T-helper 9 cell (primary cell): Measurements from ENCODE around the gene OR2G2.

ENCODE experiments used
- DNase-seq: peaks from one replicate; pipeline ENCODE4 v3.0.0-alpha.2; 2020
- total RNA-seq, 2 donors: gene quantifications; one replicate each; lab custom pipeline; 2026; lab: John Stamatoyannopoulos, UW

OR2G2 gene, protein sequence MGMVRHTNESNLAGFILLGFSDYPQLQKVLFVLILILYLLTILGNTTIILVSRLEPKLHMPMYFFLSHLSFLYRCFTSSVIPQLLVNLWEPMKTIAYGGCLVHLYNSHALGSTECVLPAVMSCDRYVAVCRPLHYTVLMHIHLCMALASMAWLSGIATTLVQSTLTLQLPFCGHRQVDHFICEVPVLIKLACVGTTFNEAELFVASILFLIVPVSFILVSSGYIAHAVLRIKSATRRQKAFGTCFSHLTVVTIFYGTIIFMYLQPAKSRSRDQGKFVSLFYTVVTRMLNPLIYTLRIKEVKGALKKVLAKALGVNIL
- 0 reads per million in 2 donors for total RNA-seq

DNA sequence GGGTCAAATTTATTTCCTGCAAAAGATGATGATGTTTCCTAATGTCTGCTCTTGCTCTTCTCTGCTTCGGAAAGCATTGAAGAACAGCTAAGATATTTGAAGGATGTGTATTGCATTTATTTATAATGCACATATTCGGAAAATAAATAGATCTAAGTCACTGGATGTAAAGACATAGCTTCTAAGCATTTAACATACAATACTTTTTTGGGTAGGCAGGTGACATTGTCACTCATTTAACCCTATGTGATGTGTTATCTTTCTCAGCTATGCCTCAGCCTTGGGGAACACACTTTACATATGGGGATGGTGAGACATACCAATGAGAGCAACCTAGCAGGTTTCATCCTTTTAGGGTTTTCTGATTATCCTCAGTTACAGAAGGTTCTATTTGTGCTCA lies at the start of gene OR2G2:
Gene OR2G2, plus strand, starts transcription at position 301 of the 400 bp plus-strand sequence. Its CDS starts 0 bp downstream, at position 301.
- no peak for DNase-seq

DNA sequence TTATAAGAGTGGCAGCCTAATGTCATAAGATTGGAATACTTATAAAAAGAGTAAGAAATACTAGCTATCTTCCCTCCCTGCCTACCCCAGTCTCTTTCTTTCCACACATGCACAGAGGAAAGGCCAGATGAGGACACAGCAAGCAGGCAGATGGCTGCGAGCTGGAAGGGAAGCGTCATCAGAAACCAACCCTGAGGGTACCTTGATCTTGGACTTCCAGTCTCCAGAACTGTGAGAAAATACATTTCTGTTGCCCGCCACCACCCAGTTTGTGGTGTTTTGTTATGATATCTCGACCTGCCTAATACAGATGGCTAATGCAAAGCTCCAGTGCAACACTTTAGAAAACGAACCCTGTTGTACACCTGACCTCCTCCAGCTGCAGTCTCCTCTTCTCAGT lies 49.6 kb upstream of the OR2G2 start:
- no peak for DNase-seq

DNA sequence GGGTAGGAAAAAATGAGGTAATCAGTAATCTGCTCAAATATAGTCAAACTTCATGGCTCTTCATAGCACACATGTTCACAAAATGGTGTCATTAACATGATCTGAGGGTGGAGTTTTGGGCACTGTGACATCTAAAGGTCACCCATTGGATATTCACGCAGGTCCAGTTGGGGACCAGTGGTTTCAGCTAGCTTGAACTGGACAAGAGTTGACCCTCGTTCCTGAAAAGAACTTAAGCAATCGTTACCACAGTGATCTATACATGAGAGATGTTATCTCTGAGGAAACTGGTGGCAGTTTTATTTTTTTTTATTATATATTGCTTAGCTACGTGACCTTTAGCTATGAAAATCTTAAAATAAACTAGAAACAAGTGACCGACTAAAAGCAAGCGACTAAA lies 48.9 kb upstream of the OR2G2 start:
- DNase-seq, result no peak

DNA sequence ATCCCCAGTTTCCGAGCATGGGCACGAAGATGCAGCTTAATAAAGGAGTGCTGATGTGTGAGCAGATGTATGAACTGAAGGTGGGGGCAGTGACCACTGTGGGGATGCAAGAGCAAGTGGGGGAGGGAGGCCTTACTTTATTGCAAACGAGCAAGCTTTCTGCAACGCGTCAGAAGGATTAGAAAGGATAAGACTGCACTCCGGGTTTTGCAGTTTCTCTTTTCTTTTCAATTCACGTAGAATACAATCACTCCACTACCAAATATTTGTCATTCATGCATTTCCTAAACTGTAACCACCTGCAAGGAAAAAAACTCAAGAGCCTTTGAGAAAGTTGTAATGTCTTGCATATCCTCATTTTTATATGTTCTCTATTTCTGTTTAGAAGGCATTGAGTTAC lies 47.6 kb upstream of the OR2G2 start:
- no peak for DNase-seq

DNA sequence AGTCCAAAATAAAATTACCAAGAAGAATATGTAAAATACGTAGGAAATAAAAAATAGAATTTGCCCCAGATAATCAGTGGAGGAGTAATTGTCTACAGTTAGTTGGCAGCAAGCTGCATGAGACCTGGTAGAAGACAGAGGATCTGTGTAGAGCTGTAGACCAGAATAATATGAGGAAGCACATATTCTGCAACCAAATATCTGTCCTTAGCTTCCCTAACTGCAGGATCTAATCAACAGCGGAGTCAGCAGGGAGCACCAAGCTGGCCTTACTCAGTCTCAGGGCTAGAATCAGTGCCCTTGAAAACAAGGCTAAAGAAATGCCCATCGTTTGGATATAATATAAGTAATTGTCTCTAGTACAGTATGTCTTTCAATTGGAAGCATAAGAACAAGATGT lies 45.3 kb upstream of the OR2G2 start:
- no peak for DNase-seq

DNA sequence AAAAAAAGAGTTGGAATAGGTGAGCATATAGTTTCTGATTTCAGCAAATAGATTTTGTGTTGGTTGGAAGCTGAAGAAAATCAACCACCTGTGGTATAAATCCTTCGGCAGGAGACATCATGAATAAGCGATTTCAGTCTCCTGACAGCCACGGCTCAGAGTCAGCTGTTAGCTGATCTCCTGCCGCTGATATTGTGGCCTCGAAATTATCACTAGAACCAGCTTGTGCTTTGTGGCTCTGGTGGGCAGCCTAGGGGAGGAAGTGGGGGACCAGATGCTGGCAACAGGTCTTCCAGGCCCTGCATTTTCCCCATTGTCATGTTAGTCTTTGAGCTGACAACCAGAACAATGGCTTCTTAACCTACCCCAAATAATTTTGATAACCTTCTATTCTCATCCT lies 40.1 kb upstream of the OR2G2 start:
- no peak for DNase-seq

DNA sequence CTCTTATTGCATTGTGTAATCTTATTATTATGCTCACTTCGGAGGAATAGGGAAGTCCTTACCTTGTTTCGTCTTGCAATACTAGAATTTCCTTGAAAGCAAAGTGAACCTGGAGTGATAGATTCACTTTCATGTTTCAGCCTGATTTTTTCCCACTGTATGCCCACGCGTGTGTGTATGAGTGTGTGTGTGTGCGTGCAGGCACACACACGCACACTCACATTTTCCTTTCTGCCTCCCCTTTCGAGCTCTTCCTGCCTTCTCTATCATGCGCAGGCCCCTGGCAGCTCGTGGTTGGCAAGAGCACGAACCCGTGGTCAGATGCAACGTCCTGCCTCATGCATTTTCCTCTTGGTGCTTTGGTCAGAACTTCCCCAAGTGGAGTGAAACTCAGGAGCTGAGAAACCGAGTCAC lies 39.4 kb upstream of the OR2G2 start, which contains the start of gene GCSAML:
Gene GCSAML, plus strand, starts transcription at position 366 of the 414 bp plus-strand sequence. CDS start 58 bp downstream, outside the sequence.
- no peak for DNase-seq

DNA sequence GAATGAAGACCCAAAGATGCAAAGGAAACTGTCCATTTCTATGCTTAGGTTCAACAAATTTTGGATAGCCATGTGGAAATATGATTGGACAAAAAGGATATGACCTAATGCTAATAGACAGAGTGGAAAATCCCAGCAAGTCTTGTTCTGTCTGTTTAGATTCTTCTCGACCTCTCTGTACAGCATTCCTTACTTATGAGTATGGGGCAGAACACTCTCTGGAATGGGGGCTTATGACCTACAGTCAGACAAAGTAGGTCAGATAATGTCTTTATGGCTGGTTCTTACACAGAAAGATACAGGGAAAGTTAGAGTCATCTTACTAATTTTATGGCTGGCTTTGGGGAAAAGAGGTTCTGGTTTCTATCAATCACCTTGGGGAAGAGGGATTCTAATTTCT lies 36.4 kb upstream of the OR2G2 start:
- no peak for DNase-seq

DNA sequence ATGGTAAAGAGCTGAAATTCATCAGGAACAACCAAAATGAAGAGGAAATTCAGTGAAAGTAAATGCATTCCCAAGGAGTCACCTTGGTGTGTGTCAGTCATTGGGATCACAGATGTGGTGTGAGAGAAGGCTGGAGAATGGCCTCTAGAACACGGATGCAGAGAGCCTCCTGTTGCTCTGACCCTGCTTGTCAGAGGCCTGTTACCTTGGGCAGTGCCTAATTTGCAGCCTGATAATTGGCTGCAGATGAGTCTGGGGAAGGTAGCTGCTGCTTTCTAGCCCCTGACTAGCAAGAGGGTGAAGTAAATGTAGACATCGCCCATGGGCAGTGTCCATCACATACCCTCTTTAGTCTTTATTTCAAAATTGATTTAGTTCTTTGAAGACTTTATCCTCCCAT lies 35.9 kb upstream of the OR2G2 start:
- no peak for DNase-seq

DNA sequence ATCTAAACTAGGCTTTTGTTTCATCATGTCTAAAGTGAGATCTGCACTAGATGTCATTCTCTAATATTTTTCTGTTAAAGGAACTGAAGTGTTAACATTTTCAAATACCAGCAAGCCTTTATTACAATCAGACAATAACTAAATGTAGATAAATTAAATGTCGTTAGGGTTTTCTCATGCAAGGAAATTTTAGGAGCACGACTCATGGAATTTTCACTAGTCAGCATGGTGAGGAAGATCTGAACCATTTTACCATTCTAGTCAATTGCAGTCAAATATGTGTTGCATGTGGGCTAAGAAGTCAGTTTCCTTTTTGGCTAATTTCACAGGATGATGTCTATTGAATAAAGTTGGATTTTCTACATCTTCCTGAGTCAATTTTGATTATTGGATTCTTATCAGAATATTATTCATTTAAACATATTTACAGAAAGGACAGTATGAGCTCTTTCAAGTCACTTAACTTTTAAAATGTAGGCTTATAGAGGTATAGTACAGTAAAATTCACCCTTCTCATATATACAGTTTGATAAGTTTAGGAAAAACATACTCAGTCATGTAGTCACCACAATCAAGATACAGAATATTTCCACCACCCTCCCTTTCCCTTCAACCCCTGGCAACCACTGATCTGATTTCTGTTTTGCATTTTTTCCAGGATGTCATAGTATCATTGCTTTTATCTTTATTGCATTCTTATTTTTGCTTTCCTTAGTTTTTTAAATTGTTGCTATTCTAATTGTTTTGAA lies 30.1 kb upstream of the OR2G2 start:
- DNase-seq, result no peak

DNA sequence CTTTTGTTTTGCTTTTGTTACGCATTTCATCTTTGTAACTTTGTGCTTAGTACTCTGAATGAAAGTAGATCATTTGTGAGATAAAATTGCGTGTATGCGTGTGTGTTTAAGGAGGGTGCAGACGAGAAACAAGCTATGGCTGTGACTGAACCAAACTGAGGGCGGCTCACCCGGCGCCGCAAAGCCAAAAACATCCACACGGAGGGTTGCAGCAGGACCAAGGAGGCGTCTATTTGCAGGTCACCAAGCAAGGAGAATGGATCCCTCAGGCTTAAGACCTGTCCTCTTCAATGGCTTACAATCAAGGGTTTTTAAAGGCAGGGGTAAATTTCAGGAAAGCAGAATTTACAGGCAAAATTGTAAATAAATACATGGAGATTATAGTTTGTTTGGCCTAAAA lies 26.4 kb upstream of the OR2G2 start:
- DNase-seq, result no peak

DNA sequence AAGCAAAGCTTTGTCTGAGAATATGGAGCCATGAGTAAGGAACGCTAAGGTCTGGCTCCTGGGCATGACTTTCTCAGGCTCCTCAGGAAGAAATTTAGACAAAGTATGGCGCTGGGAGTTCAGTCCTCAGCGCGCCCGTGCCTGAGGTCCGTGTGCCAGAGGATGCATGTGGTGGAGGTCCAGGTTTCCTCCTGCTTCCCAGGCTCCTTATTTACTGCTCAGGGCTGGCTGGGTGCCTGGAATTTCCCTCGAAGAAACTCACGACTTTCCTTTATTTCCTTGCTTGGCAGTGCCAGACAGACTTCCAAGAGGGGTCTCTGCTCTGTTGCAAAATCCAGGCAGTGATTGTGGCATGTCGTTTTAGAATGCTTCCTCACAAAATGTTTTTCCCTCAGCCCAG lies 26.0 kb upstream of the OR2G2 start:
- DNase-seq, result no peak

DNA sequence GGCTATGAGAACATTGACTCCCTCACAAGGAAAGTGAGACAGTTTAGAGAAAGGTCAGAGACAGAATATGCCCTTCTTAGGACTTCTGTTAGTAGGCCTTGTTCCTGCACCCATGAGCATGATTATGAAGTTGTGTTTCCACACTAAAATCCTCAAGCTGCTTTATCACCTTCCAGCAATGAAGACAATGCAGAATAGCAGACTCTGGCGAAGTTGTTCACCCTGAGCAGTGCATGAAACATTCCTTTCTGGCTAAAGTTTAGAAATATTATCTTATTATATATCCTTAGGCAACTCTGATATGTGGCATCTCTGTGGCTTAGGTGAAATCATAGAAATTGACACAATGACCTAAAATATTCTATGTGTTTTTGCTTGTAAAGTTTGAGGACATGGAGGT lies 13.9 kb upstream of the OR2G2 start:
- no peak for DNase-seq

DNA sequence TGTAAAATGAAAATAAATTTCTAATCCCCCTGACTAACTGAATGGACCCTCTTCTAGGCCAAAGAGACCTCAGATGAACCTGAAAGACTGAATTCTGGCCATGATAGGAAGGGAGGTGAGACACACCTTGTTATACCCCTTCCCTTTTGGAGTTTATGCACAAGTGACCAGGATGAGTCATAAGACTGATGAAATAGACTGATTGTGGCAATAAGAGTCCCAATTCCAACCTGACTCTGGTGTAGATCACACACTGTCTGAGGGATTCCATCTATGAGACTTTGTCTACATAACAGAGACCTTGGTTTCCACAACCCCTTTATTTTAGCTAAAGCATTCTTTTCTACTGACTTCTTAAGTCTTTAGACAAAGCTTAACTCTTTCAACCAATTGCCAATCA lies 13.5 kb upstream of the OR2G2 start:
- DNase-seq, result no peak

DNA sequence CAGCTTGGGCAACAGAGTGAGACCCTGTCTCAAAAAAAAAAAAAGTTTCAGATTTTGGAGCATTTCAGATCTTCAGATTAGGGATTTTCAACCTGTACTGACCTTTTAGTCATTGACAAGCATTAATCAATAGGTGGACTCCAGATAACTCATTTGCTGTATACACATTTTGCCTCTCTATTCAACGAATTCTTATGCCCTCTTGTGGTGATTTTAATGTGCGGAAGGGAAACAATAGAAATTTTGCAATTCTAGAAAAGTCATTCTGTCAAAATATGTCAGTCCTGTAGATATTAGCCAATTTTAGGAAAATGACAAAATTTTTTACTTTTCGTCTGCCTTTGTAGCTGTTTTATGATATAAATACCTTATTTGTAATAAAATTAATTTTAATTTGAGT lies 11.6 kb upstream of the OR2G2 start:
- DNase-seq, result no peak

DNA sequence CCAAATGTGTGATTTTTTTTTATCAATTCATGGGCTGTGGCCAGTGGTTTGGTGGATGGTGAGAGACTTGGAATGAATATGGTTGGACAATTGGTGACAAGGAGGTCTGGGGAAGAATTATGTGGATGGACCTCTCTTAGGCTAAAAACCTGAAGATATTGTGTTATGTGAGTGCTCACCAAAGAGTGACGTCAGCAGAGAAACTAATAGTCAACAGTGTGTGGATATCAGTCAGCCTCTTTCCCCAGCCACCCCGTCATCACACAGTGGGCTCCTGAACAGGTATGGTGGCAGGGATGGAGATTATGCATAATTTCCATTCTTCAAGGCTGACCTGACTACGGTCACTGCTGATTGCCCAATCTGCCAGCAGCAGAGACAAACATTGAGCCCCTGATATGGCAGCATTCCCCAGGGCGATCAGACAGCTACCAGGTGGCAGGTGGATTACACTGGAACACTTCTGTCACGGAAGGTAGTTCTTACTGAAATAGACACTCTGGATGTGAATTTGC lies 9.2 kb upstream of the OR2G2 start:
- no peak for DNase-seq

DNA sequence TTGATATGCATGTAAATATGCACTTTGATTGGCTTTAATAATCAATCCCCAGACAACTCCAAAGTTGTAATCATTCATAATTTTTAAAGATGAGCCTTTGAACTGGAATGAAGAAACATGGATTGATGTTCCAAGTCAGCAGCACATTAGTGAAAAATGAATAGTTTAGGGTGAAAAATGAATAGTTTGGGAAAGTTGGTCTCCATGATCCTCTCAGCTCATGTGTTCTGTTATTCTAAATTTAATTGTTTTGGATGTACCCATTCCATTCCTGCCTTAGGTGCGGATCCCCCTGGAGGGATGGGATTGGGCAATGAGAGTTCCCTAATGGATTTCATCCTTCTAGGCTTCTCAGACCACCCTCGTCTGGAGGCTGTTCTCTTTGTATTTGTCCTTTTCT lies 17.1 kb downstream of the OR2G2 start, which contains the start of gene OR2G3:
Gene OR2G3, plus strand, starts transcription at position 301 of the 400 bp plus-strand sequence. Its CDS starts 0 bp downstream, at position 301.
- DNase-seq, result no peak

DNA sequence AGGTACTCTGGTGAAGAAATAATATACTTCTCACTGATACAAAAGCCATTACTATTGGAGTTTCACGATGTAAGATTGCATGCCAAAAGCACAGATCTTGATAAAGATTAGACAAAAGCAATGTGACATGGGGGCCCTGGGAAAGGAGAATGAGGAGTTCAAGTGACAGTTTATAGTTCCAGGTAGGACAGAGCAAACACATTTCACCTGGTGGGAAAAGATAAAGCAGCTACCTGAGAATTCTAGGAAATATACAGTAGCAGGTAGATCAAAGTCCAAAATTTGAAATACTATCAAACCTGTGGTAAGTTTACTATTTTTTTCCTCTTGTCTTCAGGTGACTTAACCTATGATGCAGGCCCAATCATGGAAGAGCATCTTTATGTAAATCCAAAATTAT lies 25.2 kb downstream of the OR2G2 start:
- no peak for DNase-seq

DNA sequence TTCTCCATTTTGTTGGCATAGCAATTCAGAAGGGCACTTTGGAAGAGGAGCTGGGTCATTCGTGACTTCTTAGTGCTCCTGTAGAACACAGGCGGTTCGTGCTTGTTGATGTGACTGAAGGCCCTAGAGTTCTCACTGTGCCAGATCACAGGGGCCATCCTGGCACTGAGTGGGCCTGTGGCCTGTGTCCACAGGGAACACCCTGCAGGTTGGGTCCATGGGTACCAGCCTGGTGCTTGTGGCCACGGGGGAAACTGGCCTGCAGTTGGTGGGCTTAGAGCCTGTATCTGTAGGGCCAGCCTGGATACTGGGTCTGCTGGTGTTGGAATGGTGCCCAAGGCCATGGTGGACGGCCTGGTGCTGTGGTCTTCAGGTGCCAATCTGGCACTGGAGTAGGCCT lies 26.5 kb downstream of the OR2G2 start:
- DNase-seq, result no peak

DNA sequence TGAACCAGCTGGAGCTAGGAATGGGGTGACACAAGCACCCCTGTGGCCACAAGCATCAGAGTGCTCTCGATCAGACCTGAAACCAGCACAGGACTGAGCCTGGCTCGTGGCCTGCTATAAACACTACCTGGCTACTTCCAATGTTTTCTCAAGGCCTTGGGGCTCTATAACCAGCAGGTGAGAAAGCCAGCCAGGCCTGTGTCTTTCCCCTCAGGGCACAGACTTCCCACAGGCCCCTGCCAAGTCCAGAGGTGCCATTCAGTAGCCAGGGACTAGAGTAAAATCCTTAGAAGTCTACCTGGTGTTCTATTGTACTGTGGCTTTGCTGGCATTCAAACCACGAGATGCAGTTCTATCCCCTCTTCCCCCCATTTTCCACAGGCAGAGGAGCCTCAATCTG lies 39.8 kb downstream of the OR2G2 start:
- no peak for DNase-seq

DNA sequence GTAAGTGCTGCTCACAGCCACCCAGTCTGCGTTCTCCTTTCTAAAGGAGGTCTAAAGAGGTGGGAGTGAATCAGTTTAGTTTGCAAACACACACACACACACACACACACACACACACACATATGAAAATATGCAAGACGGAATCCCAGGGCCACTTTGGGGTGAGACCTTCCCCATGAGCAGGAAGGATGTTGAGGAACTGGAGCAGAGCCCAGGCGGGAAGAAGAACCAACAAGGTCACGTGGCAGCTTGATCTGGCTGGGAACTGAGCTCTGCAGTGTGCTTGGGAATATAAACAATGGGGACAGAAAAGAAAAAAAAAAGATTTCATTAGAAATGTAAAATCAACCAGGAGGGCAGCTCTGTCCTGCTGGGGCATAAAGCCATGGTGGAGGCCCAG lies 49.9 kb downstream of the OR2G2 start:
- no peak for DNase-seq

DNA sequence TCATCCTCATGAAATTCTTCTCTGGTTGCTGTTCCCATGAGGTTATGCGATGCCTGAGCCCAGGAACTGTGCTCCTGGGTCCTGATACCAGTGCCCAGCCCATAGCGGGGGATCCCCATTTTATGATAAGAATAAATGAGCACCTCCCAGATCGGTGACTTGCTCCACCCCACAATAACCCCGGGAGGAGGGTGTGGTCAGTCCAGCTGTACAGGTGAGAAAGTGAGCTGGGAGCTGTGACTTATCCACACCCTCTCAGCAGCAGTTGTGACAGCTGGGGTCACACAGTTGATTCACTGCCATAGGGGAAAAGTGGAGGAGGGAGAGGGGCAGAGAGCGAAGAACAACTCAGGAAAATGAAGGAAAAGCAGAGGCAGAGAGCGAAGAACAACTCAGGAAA lies 50.6 kb downstream of the OR2G2 start:
- DNase-seq, result no peak
